H1 (cell line): ENCODE results near the gene SLC19A1. TPM values are rescaled to one million over a fixed set of nuclear protein-coding genes. Genes with fewer than 3 reads are reported as not detected.

Experiments
- CTCF ChIA-PET: fragments of 300-600 bp; sonication (Branson Sonifier 250); formaldehyde crosslinking; loops from one replicate; lab custom pipeline; 2021; ENCODE audit not compliant: partially characterized antibody; lab: Charles Lee
- POLR2A ChIA-PET: fragments of 300-600 bp; sonication (Branson Sonifier 250); formaldehyde crosslinking; loops from one replicate; lab custom pipeline; 2021; ENCODE audit warnings: inconsistent platforms; ENCODE audit not compliant: partially characterized antibody; lab: Charles Lee
- DNase-seq, 2 experiments: peaks; one replicate each; pipeline versions ENCODE4 v3.0.0 to v3.0.0-alpha.2; 2010 to 2022; ENCODE audit warnings: low spot score in 2 of 2, low read depth in 1 of 2, mixed read lengths in 1 of 2
- FAIRE-seq: peaks from 2 replicates; lab custom pipeline; 2011; peaks lifted over from hg19 to GRCh38; lab: Jason Lieb, UNC
- H2AFZ ChIP-seq: 2 replicates; pipeline ENCODE4 v1.8.1; 2012; ENCODE audit warnings: low read length, inconsistent platforms
- H2AK5ac ChIP-seq: 2 replicates; pipeline ENCODE4 v1.6.1; 2013; ENCODE audit warnings: low read depth, low read length
- H2BK120ac ChIP-seq: replicated peaks from 2 replicates; pipeline ENCODE3; 2013; ENCODE audit warnings: low read depth, low read length, inconsistent platforms
- H2BK12ac ChIP-seq: 2 replicates; pipeline ENCODE4 v1.6.1; 2013; ENCODE audit warnings: low read depth, low read length
- H2BK15ac ChIP-seq: 2 replicates; pipeline ENCODE4 v1.6.1; 2013; ENCODE audit warnings: low read length
- H2BK20ac ChIP-seq: 2 replicates; pipeline ENCODE4 v1.6.1; 2013; ENCODE audit warnings: low read length
- H2BK5ac ChIP-seq: 2 replicates; pipeline ENCODE4 v1.6.1; 2013; ENCODE audit warnings: low read depth, low read length
- H3K14ac ChIP-seq: 2 replicates; pipeline ENCODE4 v1.6.1; 2013; ENCODE audit warnings: inconsistent platforms; ENCODE audit not compliant: insufficient read length
- H3K18ac ChIP-seq: 2 replicates; pipeline ENCODE4 v1.6.1; 2013; ENCODE audit warnings: low read length; ENCODE audit errors: extremely low read depth
- H3K23ac ChIP-seq: 2 replicates; pipeline ENCODE4 v1.6.1; 2013; ENCODE audit warnings: inconsistent platforms; ENCODE audit not compliant: insufficient read length
- H3K23me2 ChIP-seq: 2 replicates; pipeline ENCODE4 v1.6.1; 2013; ENCODE audit warnings: low read depth, low read length
- H3K27ac ChIP-seq: 2 replicates; pipeline ENCODE4 v1.6.1; 2011; ENCODE audit warnings: low read depth, low read length, inconsistent platforms
- H3K27me3 ChIP-seq, 4 experiments: replicated peaks in 1 of 4; 1 replicate in 1 of 4; 2 replicates in 3 of 4; pipeline versions ENCODE4 v1.6.1 to v1.8.1; 2011 to 2013; ENCODE audit warnings: low read length in 3 of 4, mild to moderate bottlenecking in 3 of 4, inconsistent platforms in 2 of 4, mixed read lengths in 2 of 4, moderate library complexity in 1 of 4; ENCODE audit not compliant: control insufficient read depth in 3 of 4, insufficient read depth in 3 of 4; ENCODE audit errors: extremely low read depth in 1 of 4
- H3K36me3 ChIP-seq, 4 experiments: 2 replicates each; pipeline versions ENCODE4 v1.6.1 to v1.8.1; 2011 to 2013; ENCODE audit warnings: mild to moderate bottlenecking in 4 of 4, low read length in 3 of 4, moderate library complexity in 2 of 4, control low read depth in 1 of 4, inconsistent platforms in 1 of 4; ENCODE audit not compliant: insufficient read depth in 4 of 4, control insufficient read depth in 2 of 4
- H3K4ac ChIP-seq: replicated peaks from 2 replicates; pipeline ENCODE3; 2013; ENCODE audit warnings: low read length, low read depth, mixed read lengths, inconsistent platforms; ENCODE audit not compliant: insufficient read length
- H3K4me1 ChIP-seq, 4 experiments: replicated peaks in 1 of 4; 1 replicate in 1 of 4; 2 replicates in 3 of 4; pipeline versions ENCODE4 v1.6.1 to v1.8.1; 2011 to 2013; ENCODE audit warnings: low read length in 3 of 4, inconsistent platforms in 2 of 4, mixed read lengths in 1 of 4; ENCODE audit not compliant: insufficient read depth in 4 of 4, control insufficient read depth in 3 of 4
- H3K4me2 ChIP-seq, 2 experiments: 2 replicates each; pipeline versions ENCODE4 v1.6.1 to v1.8.1; 2011 to 2013; ENCODE audit warnings: low read depth in 2 of 2, low read length in 2 of 2, control low read depth in 1 of 2, inconsistent platforms in 1 of 2, mild to moderate bottlenecking in 1 of 2; ENCODE audit not compliant: insufficient read depth in 1 of 2
- H3K4me3 ChIP-seq, 4 experiments: fragments of 200-600, 300-600 bp in 1 of 4; sonication (generic), shearing (Covaris generic), sonication (Bioruptor Twin) in 1 of 4; 2 replicates each; pipeline versions ENCODE4 v1.5.1 to v1.8.1; 2011 to 2016; ENCODE audit warnings: low read length in 4 of 4, low read depth in 3 of 4, control low read depth in 2 of 4, inconsistent platforms in 2 of 4, mild to moderate bottlenecking in 2 of 4, mixed read lengths in 1 of 4, moderate library complexity in 1 of 4; ENCODE audit not compliant: insufficient read depth in 2 of 4; ENCODE audit errors: extremely low read depth in 1 of 4
- H3K56ac ChIP-seq: replicated peaks from 2 replicates; pipeline ENCODE3; 2013; ENCODE audit warnings: low read depth, mild to moderate bottlenecking, mixed read lengths, low read length, inconsistent platforms; ENCODE audit not compliant: insufficient read length
- H3K79me1 ChIP-seq: 2 replicates; pipeline ENCODE4 v1.6.1; 2013; ENCODE audit warnings: low read depth, low read length, control low read depth
- H3K79me2 ChIP-seq, 2 experiments: 2 replicates each; pipeline versions ENCODE4 v1.6.1 to v1.8.1; 2012 to 2013; ENCODE audit warnings: low read length in 2 of 2, mild to moderate bottlenecking in 2 of 2, inconsistent platforms in 1 of 2; ENCODE audit not compliant: insufficient read depth in 2 of 2, control insufficient read depth in 1 of 2
- H3K9ac ChIP-seq, 4 experiments: replicated peaks in 1 of 4; 1 replicate in 1 of 4; 2 replicates in 3 of 4; pipeline versions ENCODE4 v1.6.1 to v1.8.1; 2011 to 2013; ENCODE audit warnings: low read depth in 3 of 4, low read length in 3 of 4, control low read depth in 2 of 4, mild to moderate bottlenecking in 2 of 4, moderate library complexity in 2 of 4, inconsistent platforms in 1 of 4; ENCODE audit errors: extremely low read depth in 1 of 4
- H3K9me3 ChIP-seq, 2 experiments: 2 replicates each; pipeline versions ENCODE4 v1.6.1 to v1.8.1; 2012 to 2013; ENCODE audit warnings: mild to moderate bottlenecking in 2 of 2, moderate library complexity in 2 of 2, control low read depth in 1 of 2, inconsistent platforms in 1 of 2, low read depth in 1 of 2, low read length in 1 of 2, mixed read lengths in 1 of 2; ENCODE audit not compliant: insufficient read depth in 2 of 2
- H4K20me1 ChIP-seq, 2 experiments: replicated peaks in 1 of 2; 2 replicates each; pipeline versions ENCODE3 to v1.8.1; 2011 to 2013; ENCODE audit warnings: inconsistent platforms in 2 of 2, low read length in 2 of 2, mild to moderate bottlenecking in 1 of 2; ENCODE audit not compliant: insufficient read depth in 2 of 2, control insufficient read depth in 1 of 2
- H4K5ac ChIP-seq: 2 replicates; pipeline ENCODE4 v1.6.1; 2013; ENCODE audit warnings: low read length, low read depth, mixed read lengths, inconsistent platforms; ENCODE audit not compliant: insufficient read length
- H4K8ac ChIP-seq: 2 replicates; pipeline ENCODE4 v1.8.0; 2013; ENCODE audit warnings: mild to moderate bottlenecking, moderate library complexity, low read length, inconsistent platforms; ENCODE audit not compliant: insufficient read depth; ENCODE audit errors: extremely low read depth
- H4K91ac ChIP-seq: replicated peaks from 2 replicates; pipeline ENCODE3; 2013; ENCODE audit warnings: low read length, mixed read lengths, inconsistent platforms; ENCODE audit not compliant: insufficient read length
- EP300 ChIP-seq, 2 experiments: IDR thresholded peaks; 1 replicate in 1 of 2; 2 replicates in 1 of 2; pipeline ENCODE4 v1.6.1; 2011 to 2012; ENCODE audit warnings: low read depth in 2 of 2, low read length in 2 of 2, mild to moderate bottlenecking in 2 of 2, borderline replicate concordance in 1 of 2, inconsistent platforms in 1 of 2, moderate library complexity in 1 of 2
- FOSL1 ChIP-seq: IDR thresholded peaks from 2 replicates; pipeline ENCODE4 v1.6.1; 2011; ENCODE audit warnings: mild to moderate bottlenecking, low read depth, low read length, moderate library complexity; ENCODE audit not compliant: insufficient read depth
- GABPA ChIP-seq: IDR thresholded peaks from 2 replicates; pipeline ENCODE4 v1.6.1; 2011; ENCODE audit warnings: mild to moderate bottlenecking, low read length, moderate library complexity, borderline replicate concordance; ENCODE audit not compliant: insufficient read depth
- HDAC6 ChIP-seq: IDR thresholded peaks from one replicate; pipeline ENCODE4 v1.7.1; 2012; ENCODE audit warnings: low read depth, mild to moderate bottlenecking, inconsistent platforms, low read length, moderate library complexity
- POLR2A ChIP-seq, 2 experiments: IDR thresholded peaks; 1 replicate in 1 of 2; 2 replicates in 1 of 2; pipeline ENCODE4 v1.6.1; 2011; ENCODE audit warnings: low read depth in 2 of 2, low read length in 2 of 2, mild to moderate bottlenecking in 2 of 2; ENCODE audit errors: control extremely low read depth in 1 of 2
- SP4 ChIP-seq: IDR thresholded peaks from 2 replicates; pipeline ENCODE4 v1.6.1; 2012; ENCODE audit warnings: low read length, inconsistent platforms
- TBP ChIP-seq: IDR thresholded peaks from 2 replicates; pipeline ENCODE4 v1.6.1; 2011; ENCODE audit warnings: low read depth, low read length, improper control_type of control experiment
- TEAD4 ChIP-seq: IDR thresholded peaks from 2 replicates; pipeline ENCODE4 v1.6.1; 2012; ENCODE audit warnings: low read depth, low read length, inconsistent platforms, mixed read lengths
- YY1 ChIP-seq: IDR thresholded peaks from 2 replicates; pipeline ENCODE4 v1.6.1; 2011; ENCODE audit warnings: low read depth, mild to moderate bottlenecking, low read length
- ZNF274 ChIP-seq: IDR thresholded peaks from 2 replicates; pipeline ENCODE4 v1.7.0; 2012; ENCODE audit warnings: low read length, borderline replicate concordance; ENCODE audit errors: extremely low read depth
- WGBS, 2 experiments: shearing (Covaris generic) in 1 of 2; methylation state at CpG; one replicate each; pipeline versions ENCODE4 v1.1.6 to v1.1.7; 2013 to 2015; ENCODE audit warnings: low lambda C conversion rate in 2 of 2, mixed read lengths in 2 of 2, inconsistent platforms in 1 of 2, low coverage in 1 of 2, missing lambda C conversion rate in 1 of 2; ENCODE audit not compliant: insufficient replicate concordance in 2 of 2, insufficient coverage in 1 of 2, insufficient read length in 1 of 2; ENCODE audit errors: extremely low coverage in 1 of 2, missing lambda C conversion rate in 1 of 2; 5-methylcytosine and 5-hydroxymethylcytosine counted together
- polyA plus RNA-seq, 7 experiments: library from polyadenylated mRNA; depleted of rRNA in 3 of 7; stranded (reverse) in 5 of 7; unstranded in 2 of 7; fragments of >200 nt in 5 of 7; fragments of 200-250 nt in 2 of 7; gene quantifications; 1 replicate in 5 of 7; 2 replicates in 1 of 7; 4 replicates in 1 of 7; pipeline versions ENCODE4 v1.2.1 to v1.2.3, GENCODE V29; 2011 to 2013; ENCODE audit warnings: missing spikeins in 2 of 7, mixed read lengths in 2 of 7
- total RNA-seq: library from RNA; stranded (reverse); fragmentation: NEBNext Ultra II Directional; extraction: Animal tissue kit (Norgen Biotek cat#: 25700); gene quantifications from 2 replicates; pipeline ENCODE4 v1.2.1, GENCODE V29; 2021
- TF ChIP-seq, protein P1 (sequence below): IDR thresholded peaks from 2 replicates; pipeline ENCODE4 v1.6.1; 2012; ENCODE audit warnings: inconsistent platforms
- TF ChIP-seq, protein P2 (sequence below): IDR thresholded peaks from 2 replicates; pipeline ENCODE4 v1.6.1; 2012; ENCODE audit warnings: inconsistent platforms

SLC19A1 gene
- total and polyA plus RNA-seq, 2 of the 8 experiments (the other 6 are each of a cell fraction or from before 2014, with no cell fraction given): 31.6 to 43.8 TPM

DNA sequence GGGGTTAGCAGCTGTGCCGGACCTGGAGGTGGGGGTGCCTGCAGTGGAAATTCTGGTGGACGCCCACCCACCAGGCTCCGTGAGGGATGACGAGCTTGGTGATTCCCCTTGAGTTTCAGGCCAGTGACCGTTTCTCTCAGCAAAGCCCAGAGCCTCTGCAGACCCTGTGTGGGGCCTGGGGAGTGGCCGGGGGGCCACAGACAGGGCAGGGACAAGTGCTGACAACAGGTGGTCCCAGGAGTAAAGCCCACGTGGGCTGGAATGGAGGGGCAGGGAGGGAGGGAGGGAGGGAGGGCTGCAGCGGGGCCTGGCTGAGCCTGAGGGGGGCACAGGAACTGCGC is 84.4 kb downstream of the SLC19A1 start:
- Histone ChIP-seq H3K79me2 (peaks cover 7 to 74% of the 10 kb centered on the region in 2 experiments), H3K36me3 (peaks cover 0 to 17% (median under 1%) of the 10 kb centered on the region in 4 experiments; a peak in 5 of 8 replicates), H3K27me3 (no peaks in the 10 kb centered on the region), H3K9me3 (peaks cover 0 to 2% of the 10 kb centered on the region in 2 experiments; a peak in 2 of 4 replicates), H4K20me1 (peaks cover 19 to 33% of the 10 kb centered on the region in 2 experiments), H2BK15ac (no peak overlapping the region), H4K8ac (no peak overlapping the region), H3K4ac (no peak overlapping the region), H3K18ac (no peak overlapping the region), H3K9ac (no peak overlapping the region), H2AK5ac (no peak overlapping the region), H2BK20ac (no peak overlapping the region), H3K27ac (no peak overlapping the region; the same call in 1 of the 2 replicates), H4K5ac (no peak overlapping the region), H2AFZ (no peak overlapping the region), H3K56ac (no peak overlapping the region), H3K4me2 (no peak overlapping the region), H2BK120ac (no peak overlapping the region), H2BK5ac (no peak overlapping the region), H3K4me1 (no peaks in the 10 kb centered on the region), H3K14ac (no peak overlapping the region), H4K91ac (no peak overlapping the region), H2BK12ac (no peak overlapping the region), H3K4me3 (no peak overlapping the region), H3K23ac (no peak overlapping the region), H3K79me1 (peaks cover 13% of the 10 kb centered on the region), H3K23me2 (peaks cover 3% of the 10 kb centered on the region; the same call in 1 of the 2 replicates)
- POLR2A ChIA-PET: interaction anchor here (0.6 to 1.1 kb wide), 3 partner anchors 17 to 156 kb away, joined by 3 read pairs; no protein-coding TSS in a partner anchor
- CTCF ChIA-PET: interaction anchor here (1.1 to 1.4 kb wide), 4 partner anchors 14 to 99 kb away, joined by 3 to 6 read pairs (median 4); no protein-coding TSS in a partner anchor
- 81% methylated on average over 6 of the region's 9 CpGs; no CpG with 5 or more reads in 1 of the 2 experiments for WGBS, 2 experiments
- no peak for TF ChIP-seq TBP
- TF ChIP-seq SP4: no peak
- TF ChIP-seq, protein P1, sequence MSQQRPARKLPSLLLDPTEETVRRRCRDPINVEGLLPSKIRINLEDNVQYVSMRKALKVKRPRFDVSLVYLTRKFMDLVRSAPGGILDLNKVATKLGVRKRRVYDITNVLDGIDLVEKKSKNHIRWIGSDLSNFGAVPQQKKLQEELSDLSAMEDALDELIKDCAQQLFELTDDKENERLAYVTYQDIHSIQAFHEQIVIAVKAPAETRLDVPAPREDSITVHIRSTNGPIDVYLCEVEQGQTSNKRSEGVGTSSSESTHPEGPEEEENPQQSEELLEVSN: no peak
- TF ChIP-seq GABPA: no peak
- no peak for TF ChIP-seq FOSL1
- no peak for TF ChIP-seq EP300 (IDR thresholded peaks at IDR 0.05; ENCODE audit: borderline replicate concordance in 1 of 2, low read depth in 2 of 2, low read length in 2 of 2)
- TF ChIP-seq YY1: no peak
- no peak for TF ChIP-seq POLR2A (IDR thresholded peaks at IDR 0.05; ENCODE audit: control extremely low read depth in 1 of 2, low read depth in 2 of 2, low read length in 2 of 2)
- no peak for TF ChIP-seq ZNF274
- no peak for TF ChIP-seq TEAD4
- TF ChIP-seq, protein P2, sequence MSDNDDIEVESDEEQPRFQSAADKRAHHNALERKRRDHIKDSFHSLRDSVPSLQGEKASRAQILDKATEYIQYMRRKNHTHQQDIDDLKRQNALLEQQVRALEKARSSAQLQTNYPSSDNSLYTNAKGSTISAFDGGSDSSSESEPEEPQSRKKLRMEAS: no peak
- TF ChIP-seq HDAC6: no peak
- no peak for DNase-seq
- no peak for FAIRE-seq
